GM12892 (cell line): Measurements from ENCODE around the gene IZUMO2.
"Not testable (repeated sequence)": the region's sequence is repeated elsewhere in the genome, so short reads cannot be mapped to it uniquely, and the experiment has no call there.

Experiments
- DNase-seq: peaks from one replicate; pipeline ENCODE4 v3.0.0; 2011; ENCODE audit not compliant: insufficient read length
- FAIRE-seq: peaks from 2 replicates; lab custom pipeline; 2011; peaks lifted over from hg19 to GRCh38; lab: Jason Lieb, UNC
- POLR2A ChIP-seq: IDR thresholded peaks from 2 replicates; pipeline ENCODE4 v1.6.1; 2011; ENCODE audit warnings: low read depth, low read length, control low read depth
- POLR2AphosphoS5 ChIP-seq: IDR thresholded peaks from 2 replicates; pipeline ENCODE4 v1.6.1; 2011; ENCODE audit warnings: low read depth, low read length, control low read depth
- TAF1 ChIP-seq: IDR thresholded peaks from 2 replicates; pipeline ENCODE4 v1.6.1; 2011; ENCODE audit warnings: low read depth, mild to moderate bottlenecking, control low read depth, low read length, borderline replicate concordance

IZUMO2 gene

DNA sequence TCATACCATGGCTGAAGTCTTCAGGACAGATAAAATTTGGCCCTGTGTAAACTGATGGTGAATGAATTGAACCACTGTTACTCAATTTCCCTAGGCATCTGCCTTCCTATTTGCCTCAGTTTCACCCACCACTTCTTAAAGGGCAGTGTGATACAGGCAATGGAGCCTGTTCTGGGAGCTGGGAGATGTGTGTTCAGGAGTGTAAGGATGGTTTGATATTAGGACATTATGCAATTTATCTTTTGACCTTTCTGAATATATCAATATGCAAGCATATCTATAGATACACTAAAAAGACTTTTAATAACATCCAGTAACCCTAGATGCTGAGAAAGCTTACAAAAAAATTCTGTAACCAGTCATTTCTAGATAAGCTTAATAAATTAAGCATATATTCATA is 14.6 kb downstream of the IZUMO2 start:
- DNase-seq, result no peak
- no peak for TF ChIP-seq POLR2AphosphoS5
- no peak for TF ChIP-seq POLR2A
- no peak for TF ChIP-seq TAF1
- no peak for FAIRE-seq

DNA sequence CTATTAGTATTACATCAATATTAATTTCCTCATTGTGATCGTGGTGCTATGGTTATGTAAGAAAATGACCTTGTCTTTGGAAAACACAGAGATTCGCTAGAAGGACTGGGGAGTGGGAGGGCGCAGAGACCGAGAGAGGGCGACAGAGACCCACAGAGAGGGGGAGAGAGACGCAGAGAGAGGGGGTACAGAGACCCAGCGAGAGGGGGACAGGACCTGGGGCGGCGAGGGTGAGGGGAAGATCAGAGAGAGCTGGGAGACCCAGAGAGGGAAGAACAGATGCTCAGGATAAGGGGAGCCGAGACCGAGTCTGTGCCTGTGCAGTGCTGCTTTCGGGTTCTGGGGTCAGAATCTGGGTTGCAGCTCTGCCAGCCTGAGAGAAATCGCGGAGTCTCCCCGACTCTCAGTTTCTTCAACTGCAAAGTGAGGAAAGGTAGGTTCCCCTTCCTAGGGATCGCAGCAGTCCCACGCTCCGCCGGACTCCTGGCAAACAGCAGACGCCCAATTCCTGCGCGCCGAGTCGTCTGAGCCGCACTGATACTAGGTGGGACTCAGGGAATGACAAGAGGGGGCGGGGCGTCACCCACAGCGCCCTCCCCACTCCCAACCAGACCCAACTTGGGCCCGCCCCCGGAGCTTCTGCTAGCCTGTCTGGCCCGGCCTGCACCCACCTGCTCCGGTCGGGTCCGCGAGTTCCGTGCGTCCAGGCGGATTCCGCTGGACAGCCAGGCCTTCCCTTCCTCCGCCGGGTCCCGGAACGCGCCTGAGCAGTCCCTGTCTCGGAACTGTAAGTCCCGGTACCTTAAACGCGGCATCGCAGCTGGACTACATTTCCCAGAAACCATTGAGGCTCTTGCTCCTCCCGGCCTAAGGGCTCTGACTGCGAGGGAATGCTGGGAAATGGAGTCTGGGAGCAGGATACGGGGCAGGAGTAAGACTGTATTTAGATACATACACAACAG is 15.3 kb downstream of the IZUMO2 start:
- TF ChIP-seq POLR2AphosphoS5 (no peak), POLR2A (no peak), TAF1 (no peak)
- DNase-seq (no peak), FAIRE-seq (no peak)

DNA sequence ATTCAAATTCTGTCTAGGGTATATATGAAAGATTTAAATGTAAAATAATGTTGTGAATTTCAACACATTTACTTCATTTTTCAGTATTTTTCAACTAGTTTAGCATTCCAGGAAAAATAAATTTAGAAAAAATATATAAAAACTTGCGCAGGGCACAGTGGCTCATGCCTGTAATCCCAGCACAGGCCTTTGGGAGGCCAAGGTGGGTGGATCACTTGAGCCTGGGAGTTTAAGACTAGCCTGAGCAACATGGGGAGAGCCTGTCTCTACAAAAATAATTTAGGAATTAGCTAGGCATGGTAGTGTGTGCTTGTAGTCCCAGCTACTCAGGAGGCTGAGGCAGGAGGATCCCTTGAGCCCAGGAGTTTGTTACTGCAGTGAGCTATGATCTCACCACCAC is 21.2 kb downstream of the IZUMO2 start:
- FAIRE-seq, DNase-seq: not testable (repeated sequence)

DNA sequence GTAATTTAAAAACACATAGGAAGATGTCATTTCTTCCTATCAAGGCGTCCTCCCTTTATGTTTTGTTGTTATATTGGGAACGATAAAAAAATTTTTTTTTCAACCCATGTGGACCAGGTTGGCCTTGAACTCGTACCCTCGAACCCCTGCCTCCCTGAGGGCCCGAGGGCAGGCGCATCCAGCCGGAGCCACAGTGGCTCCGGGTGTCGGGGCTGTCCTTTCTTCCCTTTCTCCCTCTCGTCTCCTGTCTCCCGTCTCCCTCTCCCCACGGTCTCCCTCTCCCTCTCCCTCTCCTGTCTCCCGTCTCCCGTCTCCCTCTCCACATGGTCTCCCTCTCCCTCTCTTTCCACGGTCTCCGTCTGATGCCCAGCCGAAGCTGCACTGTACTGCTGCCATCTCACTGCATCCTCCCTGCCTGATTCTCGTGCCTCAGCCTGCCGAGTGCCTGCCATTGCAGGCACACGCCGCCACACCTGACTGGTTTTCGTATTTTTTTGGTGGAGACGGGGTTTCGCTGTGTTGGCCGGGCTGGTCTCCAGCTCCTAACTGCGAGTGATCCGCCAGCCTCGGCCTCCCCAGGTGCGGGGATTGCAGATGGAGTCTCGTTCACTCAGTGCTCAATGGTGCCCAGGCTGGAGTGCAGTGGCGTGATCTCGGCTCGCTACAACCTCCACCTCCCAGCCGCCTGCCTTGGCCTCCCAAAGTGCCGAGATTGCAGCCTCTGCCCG is 22.8 kb downstream of the IZUMO2 start:
- FAIRE-seq, DNase-seq: not testable (repeated sequence)

DNA sequence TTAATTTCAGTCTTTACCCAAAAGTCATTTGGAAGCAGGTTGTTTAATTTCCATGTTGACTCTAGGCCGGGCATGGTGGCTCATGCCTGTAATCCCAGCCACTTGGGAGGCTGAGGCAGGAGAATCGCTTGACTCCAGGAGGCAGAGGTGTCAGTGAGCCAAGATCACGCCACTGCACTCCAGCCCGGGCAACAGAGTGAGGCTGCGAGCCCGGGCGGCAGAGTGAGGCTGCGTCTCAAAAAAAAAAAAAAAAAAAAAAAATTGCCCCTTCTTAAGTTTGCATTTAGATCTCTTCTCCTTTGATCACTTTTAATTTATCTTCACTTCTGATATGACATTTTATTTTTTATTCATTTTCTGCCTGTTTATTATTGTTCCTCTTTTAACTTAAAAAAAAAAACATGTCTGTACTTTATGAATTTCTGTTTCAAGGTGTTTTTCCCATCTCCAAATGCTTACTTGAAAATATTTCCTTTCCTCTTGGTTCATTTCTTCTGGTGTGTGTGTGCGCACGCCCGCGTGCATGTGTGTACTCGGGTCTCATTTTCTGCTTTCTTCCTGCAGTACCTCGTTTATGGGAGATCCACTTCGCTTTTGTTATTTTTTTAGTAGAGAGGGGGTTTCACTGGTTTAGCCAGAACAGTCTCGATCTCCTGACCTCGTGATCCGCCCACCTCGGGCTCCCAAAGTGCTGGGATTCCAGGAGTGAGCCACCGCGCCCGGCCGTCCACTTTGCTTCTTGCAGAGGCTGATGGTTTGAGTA is 26.3 kb downstream of the IZUMO2 start:
- DNase-seq, FAIRE-seq: not testable (repeated sequence)

DNA sequence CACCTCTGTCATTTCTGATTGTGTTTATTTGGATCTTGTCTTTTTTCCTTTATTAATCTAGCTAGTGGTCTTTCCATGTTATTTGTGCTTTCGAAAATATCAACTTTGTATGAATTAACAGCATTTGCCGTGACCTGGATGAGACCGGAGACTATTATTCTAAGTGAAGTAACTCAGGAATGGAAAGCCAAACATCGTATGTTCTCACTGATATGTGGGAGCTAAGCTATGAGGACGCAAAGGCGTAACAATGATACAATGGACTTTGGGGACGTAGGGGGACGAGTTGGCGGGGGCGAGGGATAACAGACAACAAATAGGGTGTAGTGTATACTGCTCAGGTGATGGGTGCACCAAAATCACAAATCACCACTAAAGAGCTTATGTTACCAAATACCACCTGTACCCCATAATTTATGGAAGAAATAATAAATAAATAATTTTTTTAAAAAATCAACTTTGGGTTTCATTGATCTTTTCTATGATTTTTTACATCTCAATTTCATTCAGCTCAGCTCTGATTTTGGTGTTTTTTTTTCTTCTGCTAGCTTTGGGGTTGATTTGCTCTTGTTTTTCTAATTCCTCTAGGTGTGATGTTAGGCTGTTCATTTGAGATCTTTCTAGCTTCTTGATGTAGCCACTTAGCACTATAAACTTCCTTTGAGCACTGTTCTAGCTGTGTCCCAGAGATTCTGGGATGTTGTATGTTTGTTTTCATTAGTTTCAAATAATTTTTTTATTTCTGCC is 27.1 kb downstream of the IZUMO2 start:
- FAIRE-seq, DNase-seq: not testable (repeated sequence)

DNA sequence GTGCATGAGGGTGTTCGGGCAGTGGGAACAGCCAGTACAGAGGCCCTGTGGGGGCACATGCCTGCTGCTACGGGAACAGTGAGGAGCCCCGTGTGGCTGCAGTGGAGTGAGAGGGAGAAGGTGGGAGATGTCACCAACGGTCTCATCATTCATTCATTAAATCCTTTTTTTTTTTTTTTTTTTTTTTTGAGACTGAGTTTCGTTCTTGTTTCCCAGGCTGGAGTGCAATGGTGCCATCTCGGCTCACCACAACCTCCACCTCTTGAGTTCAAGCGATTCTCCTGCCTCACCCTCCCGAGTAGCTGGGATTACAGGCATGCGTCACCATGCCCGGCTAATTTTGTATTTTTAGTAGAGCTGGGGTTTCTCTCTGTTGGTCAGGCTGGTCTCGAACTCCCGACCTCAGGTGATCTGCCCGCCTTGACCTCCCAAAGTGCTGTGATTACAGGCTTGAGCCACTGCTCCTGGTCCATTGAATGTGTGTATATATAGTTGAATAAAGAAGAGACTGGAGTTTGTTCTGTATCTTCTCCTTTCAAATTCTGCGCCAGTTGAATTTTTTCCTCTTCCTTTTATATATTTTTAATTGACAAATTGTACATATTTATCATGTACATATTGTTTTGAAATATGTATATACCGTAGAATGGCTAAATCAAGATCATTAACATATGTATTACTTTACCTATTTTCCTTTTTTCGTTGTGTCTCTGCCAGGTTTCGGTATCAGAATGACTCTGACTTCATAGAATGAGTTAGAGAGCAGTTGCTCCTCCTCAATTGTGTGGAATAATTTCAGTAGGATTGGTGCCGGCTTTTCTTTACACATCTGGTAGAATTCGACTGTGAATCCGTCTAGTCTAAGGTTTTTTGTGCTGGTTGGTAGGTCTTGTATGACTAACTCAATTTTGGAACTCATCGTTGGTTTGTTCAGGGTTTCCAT is 28.0 kb downstream of the IZUMO2 start:
- not testable (repeated sequence) for FAIRE-seq

DNA sequence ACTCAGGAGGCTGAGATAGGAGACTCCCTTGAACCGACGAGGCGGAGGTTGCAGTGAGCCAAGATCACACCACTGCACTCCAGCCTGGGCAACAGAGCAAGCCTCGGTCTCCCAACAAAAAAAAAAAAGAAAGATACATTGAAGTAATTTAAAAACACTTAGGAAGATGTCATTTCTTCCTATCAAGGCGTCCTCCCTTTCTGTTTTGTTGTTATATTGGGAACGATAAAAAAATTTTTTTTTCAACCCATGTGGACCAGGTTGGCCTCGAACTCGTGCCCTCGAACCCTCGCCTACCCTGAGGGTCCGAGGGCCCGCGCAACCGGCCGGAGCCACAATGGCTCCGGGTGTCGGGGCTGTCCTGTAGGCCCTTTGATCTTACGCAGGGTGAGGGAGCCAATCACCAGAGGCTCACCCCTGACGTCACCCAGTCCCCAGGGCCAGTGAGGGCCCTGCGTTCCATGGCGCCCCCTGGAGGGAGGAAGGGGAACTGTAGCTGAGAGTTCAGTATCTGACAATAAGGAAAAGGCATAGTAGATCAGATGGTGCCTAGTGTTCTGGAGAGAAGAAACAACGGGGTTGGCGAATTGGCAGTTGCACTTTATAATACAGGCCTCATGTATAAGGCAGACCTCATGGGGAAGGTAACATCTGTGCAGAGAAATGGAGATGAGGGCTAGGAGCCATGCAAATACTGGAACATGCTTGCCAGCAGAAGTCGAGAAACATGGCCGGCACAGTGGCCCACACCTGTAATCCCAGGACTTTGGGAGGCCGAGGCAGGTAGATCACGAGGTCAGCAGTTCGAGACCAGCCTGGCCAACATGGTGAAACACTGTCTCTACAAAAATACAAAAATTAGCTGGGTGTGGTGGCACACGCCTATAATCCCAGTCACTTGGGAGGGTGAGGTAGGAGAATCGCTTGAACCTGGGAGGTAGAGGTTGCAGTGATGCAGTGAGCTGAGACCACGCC is 29.3 kb downstream of the IZUMO2 start:
- DNase-seq, FAIRE-seq: not testable (repeated sequence)

More for the DNA sequence above, 28.0 kb downstream of the IZUMO2 start:
- not testable (repeated sequence) for DNase-seq

DNA sequence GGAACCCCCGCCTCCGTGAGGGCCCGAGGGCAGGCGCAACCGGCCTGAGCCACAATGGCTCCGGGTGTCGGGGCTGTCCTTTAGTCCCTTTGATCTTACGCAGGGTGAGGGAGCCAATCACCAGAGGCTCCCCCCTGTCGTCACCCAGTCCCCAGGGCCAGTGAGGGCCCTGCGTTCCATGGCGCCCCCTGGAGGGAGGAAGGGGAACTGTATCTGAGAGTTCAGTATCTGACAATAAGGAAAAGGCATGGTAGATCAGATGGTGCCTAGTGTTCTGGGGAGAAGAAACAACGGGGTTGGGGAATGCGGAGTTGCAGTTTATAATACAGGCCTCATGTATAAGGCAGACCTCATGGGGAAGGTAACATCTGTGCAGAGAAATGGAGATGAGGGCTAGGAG is 59.1 kb downstream of the IZUMO2 start:
- not testable (repeated sequence) for FAIRE-seq

DNA sequence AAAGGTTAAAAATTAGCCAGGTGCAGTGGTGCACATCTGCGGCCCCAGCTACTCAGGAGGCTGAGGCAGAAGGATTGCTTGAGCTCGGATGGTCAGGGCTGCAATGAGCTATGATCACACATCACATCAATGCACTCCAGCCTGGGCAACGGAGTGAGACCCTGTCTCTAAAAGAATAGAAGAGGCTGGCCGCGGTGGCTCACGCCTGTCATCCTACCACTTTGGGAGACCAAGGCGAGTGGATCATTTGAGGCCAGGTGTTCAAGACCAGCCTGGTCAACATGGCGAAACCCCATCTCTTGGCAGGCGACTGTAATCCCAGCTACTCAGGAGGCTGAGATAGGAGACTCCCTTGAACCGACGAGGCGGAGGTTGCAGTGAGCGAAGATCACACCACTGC is 59.7 kb downstream of the IZUMO2 start:
- FAIRE-seq, DNase-seq: not testable (repeated sequence)

More for the DNA sequence above, 59.1 kb downstream of the IZUMO2 start:
- DNase-seq, result not testable (repeated sequence)
